ENCODE measurements around the gene ZFP92.

ZFP92 gene

GRCh38 chrX:153433161-153433680 is 21.9 kb downstream of the ZFP92 start:
- H3K4me3 ChIP-seq (ENCODE audit: low read length), result no peak overlapping the region
- no peak for DNase-seq (ENCODE audit: low read depth)
- no peak for TF ChIP-seq CTCF (conservative IDR thresholded peaks at IDR 0.05; ENCODE audit: low read depth, low read length)

DNA sequence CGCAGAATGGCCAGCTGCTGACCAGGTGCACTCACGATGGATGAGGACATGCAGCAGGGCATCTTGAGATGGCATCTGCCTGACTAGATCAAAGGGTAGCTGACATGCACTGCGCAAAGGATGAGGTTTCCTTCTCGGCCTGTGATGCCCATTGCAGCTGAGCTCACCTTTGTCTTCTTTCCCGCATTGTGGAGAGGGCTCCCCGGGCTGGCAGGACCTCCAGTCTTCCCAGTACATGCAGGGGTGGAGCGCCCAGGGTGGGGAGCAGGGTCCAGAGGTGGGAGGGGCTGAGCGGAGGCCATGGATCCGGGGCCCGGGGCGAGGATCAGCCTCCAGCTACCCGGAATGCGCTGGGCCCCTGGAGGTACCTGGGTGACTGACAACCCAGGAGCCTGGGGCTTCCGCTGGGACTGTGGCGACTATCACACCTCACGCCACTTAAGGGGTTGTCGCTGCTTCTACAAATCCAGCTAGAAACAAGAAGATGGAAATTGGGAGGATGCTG is 22.6 kb downstream of the ZFP92 start:
- TF ChIP-seq CTCF (conservative IDR thresholded peaks at IDR 0.05; ENCODE audit: low read depth, low read length), result no peak
- DNase-seq (ENCODE audit: low read depth), result no peak
- no peak overlapping the region for H3K4me3 ChIP-seq (ENCODE audit: low read length)

GRCh38 chrX:153434801-153435200 is 23.5 kb downstream of the ZFP92 start:
- DNase-seq (ENCODE audit: low read depth), result no peak
- H3K4me3 ChIP-seq (ENCODE audit: low read length), result no peak overlapping the region
- no peak for TF ChIP-seq CTCF (conservative IDR thresholded peaks at IDR 0.05; ENCODE audit: low read depth, low read length)

DNA sequence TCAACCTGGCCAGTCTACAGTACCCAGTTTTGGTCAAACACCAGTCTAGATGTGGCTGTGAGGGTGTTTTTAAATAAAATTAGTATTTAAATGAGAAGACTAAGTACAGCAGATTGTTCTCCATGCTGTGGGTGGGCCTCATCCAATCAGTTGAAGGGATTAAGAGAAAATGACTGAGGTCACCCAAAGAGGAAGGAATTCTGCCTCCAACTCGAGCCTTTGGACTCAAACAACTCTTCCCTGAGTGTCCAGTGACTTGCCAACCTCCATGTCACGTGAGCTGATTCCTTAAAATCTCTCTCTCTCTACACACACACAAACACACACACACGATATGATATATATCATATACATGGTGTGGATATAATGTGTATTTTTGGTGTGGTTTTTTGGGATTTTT is 24.6 kb downstream of the ZFP92 start:
- H3K4me3 ChIP-seq (ENCODE audit: low read length), result no peak overlapping the region
- no peak for TF ChIP-seq CTCF (conservative IDR thresholded peaks at IDR 0.05; ENCODE audit: low read depth, low read length)
- DNase-seq (ENCODE audit: low read depth), result no peak

- peak; percentile 41 for TF ChIP-seq CTCF (conservative IDR thresholded peaks at IDR 0.05; ENCODE audit: low read depth, low read length)
- H3K4me3 ChIP-seq (ENCODE audit: low read length), result no peak overlapping the region
- DNase-seq (ENCODE audit: low read depth), result no peak
Measured at GRCh38 chrX:153438532-153438931, 27.3 kb downstream of the ZFP92 start.

GRCh38 chrX:153439977-153440376 is 28.7 kb downstream of the ZFP92 start:
- DNase-seq (ENCODE audit: low read depth), result no peak
- no peak overlapping the region for H3K4me3 ChIP-seq (ENCODE audit: low read length)
- no peak for TF ChIP-seq CTCF (conservative IDR thresholded peaks at IDR 0.05; ENCODE audit: low read depth, low read length)

DNA sequence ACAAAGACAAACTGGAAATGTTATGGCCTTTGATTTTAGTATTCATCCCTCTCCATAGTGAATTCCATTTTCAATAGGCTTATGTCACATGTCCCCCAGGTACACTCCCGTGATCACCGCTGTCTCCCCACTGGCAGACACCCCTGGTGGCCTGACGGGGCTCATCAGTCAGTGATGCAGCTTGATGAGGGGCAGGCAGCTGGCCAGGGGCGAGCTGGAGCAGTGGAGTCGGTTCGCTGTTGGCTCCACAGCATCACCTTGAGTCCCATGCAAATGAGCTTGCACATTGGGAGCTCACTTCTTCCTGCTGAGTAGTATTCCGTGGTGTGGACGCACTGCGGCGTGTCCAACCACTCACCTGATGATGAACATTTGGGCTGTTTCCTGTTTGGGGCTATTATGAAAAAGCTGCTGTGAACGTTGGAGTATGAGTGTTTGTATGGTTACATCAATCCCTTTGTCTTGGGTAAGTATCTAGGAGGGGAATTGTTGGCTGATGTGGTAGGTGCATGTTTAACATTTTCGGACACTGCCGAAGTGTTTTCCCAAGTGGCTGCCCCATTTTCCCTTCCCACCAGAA is 29.4 kb downstream of the ZFP92 start:
- H3K4me3 ChIP-seq (ENCODE audit: low read length), result no peak overlapping the region
- no peak for DNase-seq (ENCODE audit: low read depth)
- no peak for TF ChIP-seq CTCF (conservative IDR thresholded peaks at IDR 0.05; ENCODE audit: low read depth, low read length)

All from retinal pigment epithelial cell (primary cell).